HepG2 (cell line): Measurements from ENCODE around the gene GDPD4. TPM values are rescaled to one million over a fixed set of nuclear protein-coding genes. Genes with fewer than 3 reads are reported as not detected.

Experiments used
- BORCS8-MEF2B ChIP-seq: sonication (generic); formaldehyde crosslinking; IDR thresholded peaks from 2 replicates; pipeline ENCODE4 v1.8.0; 2022; ENCODE audit warnings: mild to moderate bottlenecking, missing genetic modification reagents
- CAMTA2 ChIP-seq: sonication (generic); formaldehyde crosslinking; IDR thresholded peaks from 2 replicates; pipeline ENCODE4 v1.4.0; 2020; ENCODE audit warnings: mild to moderate bottlenecking, missing genetic modification reagents, borderline replicate concordance
- CREB1 ChIP-seq, 2 experiments: fragments of 450-650 bp in 1 of 2; IDR thresholded peaks; 2 replicates each; pipeline ENCODE4 v1.6.1; 2016 to 2017; ENCODE audit warnings: control low read depth in 1 of 2, mild to moderate bottlenecking in 1 of 2, missing compliant biosample characterization in 1 of 2, missing genetic modification characterization in 1 of 2
- GPBP1L1 ChIP-seq: sonication (generic); formaldehyde crosslinking; IDR thresholded peaks from 2 replicates; pipeline ENCODE4 v1.5.0; 2020; ENCODE audit warnings: mild to moderate bottlenecking, missing genetic modification reagents
- GTF2F1 ChIP-seq: fragments of 150-350 bp; IDR thresholded peaks from 2 replicates; pipeline ENCODE4 v1.6.1; 2014; ENCODE audit warnings: low read length
- HNF4G ChIP-seq, 2 experiments: sonication (generic) in 1 of 2; formaldehyde crosslinking in 1 of 2; IDR thresholded peaks; 2 replicates each; pipeline versions ENCODE4 v1.4.0 to v1.6.1; 2011 to 2020; ENCODE audit warnings: borderline replicate concordance in 2 of 2, low read depth in 2 of 2, mild to moderate bottlenecking in 2 of 2, low read length in 1 of 2, missing genetic modification reagents in 1 of 2, moderate library complexity in 1 of 2
- KLF16 ChIP-seq, 2 experiments: sonication (generic) in 1 of 2; formaldehyde crosslinking in 1 of 2; IDR thresholded peaks; 2 replicates each; pipeline versions ENCODE4 v1.6.1 to v1.8.0; 2016 to 2023; ENCODE audit warnings: missing genetic modification reagents in 2 of 2, missing compliant biosample characterization in 1 of 2
- NFE2L1 ChIP-seq: sonication (generic); formaldehyde crosslinking; IDR thresholded peaks from 2 replicates; pipeline ENCODE4 v1.4.0; 2020; ENCODE audit warnings: missing genetic modification reagents, mild to moderate bottlenecking, borderline replicate concordance
- NFIC ChIP-seq: IDR thresholded peaks from 2 replicates; pipeline ENCODE4 v1.6.1; 2012; ENCODE audit warnings: mild to moderate bottlenecking, low read length, inconsistent platforms
- PBX2 ChIP-seq: IDR thresholded peaks from 2 replicates; pipeline ENCODE4 v1.6.1; 2016; ENCODE audit warnings: control low read depth
- POLR2AphosphoS5 ChIP-seq: IDR thresholded peaks from 2 replicates; pipeline ENCODE4 v1.6.1; 2012; ENCODE audit warnings: low read depth, low read length
- SOX6 ChIP-seq, 2 experiments: fragments of 450-650 bp in 1 of 2; sonication (generic) in 1 of 2; formaldehyde crosslinking in 1 of 2; IDR thresholded peaks; 2 replicates each; pipeline versions ENCODE4 v1.4.0 to v1.6.1; 2017 to 2020; ENCODE audit warnings: antibody characterized with exemption in 1 of 2, mild to moderate bottlenecking in 1 of 2, missing genetic modification reagents in 1 of 2
- STAG1 ChIP-seq: sonication (generic); formaldehyde crosslinking; IDR thresholded peaks from 2 replicates; pipeline ENCODE4 v1.4.0; 2020; ENCODE audit warnings: missing genetic modification reagents
- TARDBP ChIP-seq: sonication (generic); formaldehyde crosslinking; IDR thresholded peaks from 2 replicates; pipeline ENCODE4 v1.8.0; 2022; ENCODE audit warnings: mild to moderate bottlenecking, missing genetic modification reagents
- ZBTB1 ChIP-seq: sonication (generic); formaldehyde crosslinking; IDR thresholded peaks from 2 replicates; pipeline ENCODE4 v1.4.0; 2020; ENCODE audit warnings: missing genetic modification reagents, borderline replicate concordance
- ZFP90 ChIP-seq: sonication (generic); formaldehyde crosslinking; IDR thresholded peaks from 2 replicates; pipeline ENCODE4 v1.8.0; 2022; ENCODE audit warnings: missing genetic modification reagents, mild to moderate bottlenecking, inconsistent platforms, borderline replicate concordance
- ZNF180 ChIP-seq: sonication (generic); formaldehyde crosslinking; IDR thresholded peaks from 2 replicates; pipeline ENCODE4 v1.4.0; 2020; ENCODE audit warnings: low read depth, missing genetic modification reagents, borderline replicate concordance
- ZNF569 ChIP-seq: sonication (generic); formaldehyde crosslinking; IDR thresholded peaks from 2 replicates; pipeline ENCODE4 v1.5.0; 2020; ENCODE audit warnings: mild to moderate bottlenecking, missing genetic modification reagents, moderate library complexity, borderline replicate concordance
- ZNF598 ChIP-seq: sonication (generic); formaldehyde crosslinking; IDR thresholded peaks from 2 replicates; pipeline ENCODE4 v1.5.1; 2020; ENCODE audit warnings: mild to moderate bottlenecking, missing genetic modification reagents, borderline replicate concordance
- ZNF629 ChIP-seq: sonication (generic); formaldehyde crosslinking; conservative IDR thresholded peaks from 2 replicates; pipeline ENCODE4 v1.5.0; 2020; ENCODE audit warnings: missing genetic modification reagents
- ZNF639 ChIP-seq: conservative IDR thresholded peaks from 2 replicates; pipeline ENCODE4 v1.6.1; 2018; ENCODE audit warnings: missing genetic modification reagents
- ZNF720 ChIP-seq: sonication (generic); formaldehyde crosslinking; IDR thresholded peaks from 2 replicates; pipeline ENCODE4 v1.4.0; 2020; ENCODE audit warnings: missing genetic modification reagents
- ZNF782 ChIP-seq: sonication (generic); formaldehyde crosslinking; IDR thresholded peaks from 2 replicates; pipeline ENCODE4 v1.4.0; 2020; ENCODE audit warnings: missing genetic modification reagents, mild to moderate bottlenecking, borderline replicate concordance
- ZNF850 ChIP-seq: sonication (generic); formaldehyde crosslinking; conservative IDR thresholded peaks from 2 replicates; pipeline ENCODE4 v1.9.0; 2021; ENCODE audit warnings: mild to moderate bottlenecking, missing genetic modification reagents
- ZNF891 ChIP-seq: sonication (generic); formaldehyde crosslinking; IDR thresholded peaks from 2 replicates; pipeline ENCODE4 v1.5.0; 2020; ENCODE audit warnings: mild to moderate bottlenecking, missing genetic modification reagents
- ZSCAN22 ChIP-seq: sonication (generic); formaldehyde crosslinking; IDR thresholded peaks from 2 replicates; pipeline ENCODE4 v1.4.0; 2020; ENCODE audit warnings: mild to moderate bottlenecking, missing genetic modification reagents
- ZSCAN25 ChIP-seq: sonication (generic); formaldehyde crosslinking; IDR thresholded peaks from 2 replicates; pipeline ENCODE4 v1.8.0; 2022; ENCODE audit warnings: mild to moderate bottlenecking, missing genetic modification reagents
- polyA plus RNA-seq, 8 experiments: library from polyadenylated mRNA; depleted of rRNA in 3 of 8; stranded (reverse) in 7 of 8; unstranded in 1 of 8; fragments of >200 nt; fragmentation: Illumina TruSeq in 4 of 8; extraction: Trizol in 4 of 8; gene quantifications; 2 replicates each; pipeline versions ENCODE4 v1.2.1 to v1.2.3, GENCODE V29; 2011 to 2016; ENCODE audit warnings: low read depth in 4 of 8, missing spikeins in 1 of 8, mixed read lengths in 1 of 8; ENCODE audit not compliant: insufficient read depth in 1 of 8
- total RNA-seq, 5 experiments: library from RNA; depleted of rRNA; stranded (reverse); fragments of >200 nt; fragmentation: Illumina TruSeq; extraction: Trizol; gene quantifications; 2 replicates each; pipeline ENCODE4 v1.2.3, GENCODE V29; 2016; ENCODE audit warnings: low read depth in 1 of 5

The GDPD4 gene
- total and polyA plus RNA-seq, 2 of the 13 experiments (the other 11 are each of a cell fraction or from before 2014, with no cell fraction given), result not detected

GRCh38 chr11:77252555-77253270 lies 48.8 kb downstream of the GDPD4 start (continued):
- no peak for TF ChIP-seq CREB1 (IDR thresholded peaks at IDR 0.05)
- TF ChIP-seq CREB1 (CRISPR knock-in tag; IDR thresholded peaks at IDR 0.05), result 0 out of 2 replicates have a peak, but pooled peaks have one; percentile 19
- TF ChIP-seq ZNF782 (CRISPR knock-in tag), result no peak
- TF ChIP-seq BORCS8-MEF2B (CRISPR knock-in tag), result no peak
- TF ChIP-seq ZNF891 (CRISPR knock-in tag), result no peak
- TF ChIP-seq NFIC, result no peak
- TF ChIP-seq ZNF850 (CRISPR knock-in tag), result no peak
- TF ChIP-seq POLR2AphosphoS5, result no peak
- TF ChIP-seq SOX6 (IDR thresholded peaks at IDR 0.05), result no peak
- TF ChIP-seq SOX6 (CRISPR knock-in tag; IDR thresholded peaks at IDR 0.05), result peak; percentile 42
- TF ChIP-seq NFE2L1 (CRISPR knock-in tag), result no peak
- no peak for TF ChIP-seq KLF16 (CRISPR knock-in tag; IDR thresholded peaks at IDR 0.05)
- TF ChIP-seq GPBP1L1 (CRISPR knock-in tag), result no peak
- no peak for TF ChIP-seq ZBTB1 (CRISPR knock-in tag)
- TF ChIP-seq ZSCAN25 (CRISPR knock-in tag), result no peak
- no peak for TF ChIP-seq ZNF629
- no peak for TF ChIP-seq ZNF180 (CRISPR knock-in tag)
- TF ChIP-seq ZSCAN22 (CRISPR knock-in tag), result peak; percentile 88; the same call in 1 of the 2 replicates
- no peak for TF ChIP-seq ZNF720 (CRISPR knock-in tag)
- no peak for TF ChIP-seq ZNF569 (CRISPR knock-in tag)
- no peak for TF ChIP-seq ZNF639
- TF ChIP-seq ZNF598 (CRISPR knock-in tag), result no peak
- TF ChIP-seq ZFP90, result no peak
- TF ChIP-seq GTF2F1, result no peak
- TF ChIP-seq HNF4G (IDR thresholded peaks at IDR 0.05; ENCODE audit: borderline replicate concordance, low read depth, low read length), result peak; percentile 46; the same call in 1 of the 2 replicates
- peak; percentile 31; the same call in 1 of the 2 replicates for TF ChIP-seq HNF4G (CRISPR knock-in tag; IDR thresholded peaks at IDR 0.05; ENCODE audit: borderline replicate concordance, low read depth)
- no peak for TF ChIP-seq PBX2 (CRISPR knock-in tag)
- TF ChIP-seq STAG1 (CRISPR knock-in tag), result no peak
- no peak for TF ChIP-seq TARDBP (CRISPR knock-in tag)
- no peak for TF ChIP-seq CAMTA2 (CRISPR knock-in tag)
